IMR-90 (cell line): ENCODE data around the gene OPA3. TPM values are rescaled to one million over a fixed set of nuclear protein-coding genes. Genes with fewer than 3 reads are reported as not detected.

Experiments
- ATAC-seq: fragments of 200-7000 bp; cut with Tn5 transposase; 2 replicates; pipeline ENCODE4 v1.9.1; 2020; ENCODE audit warnings: low read depth, mild to moderate bottlenecking, moderate library complexity
- BruUV-seq: library from RNA; stranded (reverse); fragments of 400-500 nt; replicated peaks from 2 replicates; lab custom pipeline; 2021; lab: Mats Ljungman, UMichigan
- CTCF ChIA-PET: fragments of 300-600 bp; formaldehyde crosslinking; extraction: SDS; loops from one replicate; lab custom pipeline; 2021; ENCODE audit warnings: antibody characterized with exemption; lab: Yijun Ruan, JAX
- POLR2A ChIA-PET: fragments of 300-600 bp; sonication (Branson Sonifier 250); formaldehyde crosslinking; loops from one replicate; lab custom pipeline; 2022; ENCODE audit warnings: antibody characterized with exemption; ENCODE audit not compliant: unreplicated experiment; lab: Charles Lee
- DNase-seq: peaks from one replicate; pipeline ENCODE4 v3.0.0; 2013
- H2AFZ ChIP-seq: replicated peaks from 2 replicates; pipeline ENCODE3; 2013; ENCODE audit warnings: low read length, mild to moderate bottlenecking; ENCODE audit not compliant: poor library complexity
- H2AK5ac ChIP-seq: 2 replicates; pipeline ENCODE4 v1.6.1; 2013; ENCODE audit warnings: low read depth, low read length, inconsistent platforms
- H2AK9ac ChIP-seq: replicated peaks from 2 replicates; pipeline ENCODE3; 2013; ENCODE audit warnings: mild to moderate bottlenecking, low read depth, low read length, moderate library complexity; ENCODE audit not compliant: poor library complexity
- H2BK120ac ChIP-seq: 2 replicates; pipeline ENCODE4 v1.6.1; 2013; ENCODE audit warnings: low read depth, low read length, inconsistent platforms
- H2BK15ac ChIP-seq: 3 replicates; pipeline ENCODE4 v1.6.1; 2013; ENCODE audit warnings: low read depth, low read length, inconsistent platforms
- H2BK20ac ChIP-seq: 2 replicates; pipeline ENCODE4 v1.6.1; 2013; ENCODE audit warnings: low read depth, mild to moderate bottlenecking, inconsistent platforms, low read length, moderate library complexity
- H2BK5ac ChIP-seq: 2 replicates; pipeline ENCODE4 v1.6.1; 2013; ENCODE audit warnings: mild to moderate bottlenecking, low read depth, low read length, inconsistent platforms; ENCODE audit not compliant: poor library complexity, severe bottlenecking
- H3K14ac ChIP-seq: replicated peaks from 2 replicates; pipeline ENCODE4 v1.6.1; 2013; ENCODE audit warnings: low read depth, low read length, inconsistent platforms
- H3K18ac ChIP-seq: 2 replicates; pipeline ENCODE4 v1.6.1; 2013; ENCODE audit warnings: low read depth, low read length, control low read depth
- H3K23ac ChIP-seq: 2 replicates; pipeline ENCODE4 v1.6.1; 2013; ENCODE audit warnings: low read depth, low read length, inconsistent platforms
- H3K27ac ChIP-seq: 2 replicates; pipeline ENCODE4 v1.5.1; 2013; ENCODE audit warnings: mild to moderate bottlenecking, control low read depth, low read length; ENCODE audit not compliant: insufficient read depth
- H3K27me3 ChIP-seq: 2 replicates; pipeline ENCODE4 v1.6.1; 2013; ENCODE audit warnings: low read length; ENCODE audit not compliant: control insufficient read depth, insufficient read depth
- H3K36me3 ChIP-seq: 2 replicates; pipeline ENCODE4 v1.6.1; 2013; ENCODE audit warnings: low read length, mixed read lengths; ENCODE audit not compliant: control insufficient read depth, insufficient read depth
- H3K4ac ChIP-seq: 2 replicates; pipeline ENCODE4 v1.6.1; 2013; ENCODE audit warnings: low read depth, low read length, inconsistent platforms
- H3K4me1 ChIP-seq: 2 replicates; pipeline ENCODE4 v1.6.1; 2013; ENCODE audit warnings: low read length, mixed read lengths; ENCODE audit not compliant: control insufficient read depth, insufficient read depth
- H3K4me2 ChIP-seq: 2 replicates; pipeline ENCODE4 v1.6.1; 2013; ENCODE audit warnings: low read depth, mild to moderate bottlenecking, control low read depth, low read length, moderate library complexity
- H3K4me3 ChIP-seq: 2 replicates; pipeline ENCODE4 v1.5.1; 2013; ENCODE audit warnings: low read depth, mild to moderate bottlenecking, control low read depth, low read length, moderate library complexity; ENCODE audit not compliant: insufficient read depth
- H3K56ac ChIP-seq: 2 replicates; pipeline ENCODE4 v1.6.1; 2013; ENCODE audit warnings: low read length, inconsistent platforms; ENCODE audit not compliant: insufficient read depth; ENCODE audit errors: extremely low read depth
- H3K79me1 ChIP-seq, 2 experiments: 2 replicates each; pipeline ENCODE4 v1.6.1; 2013; ENCODE audit warnings: low read length in 2 of 2, inconsistent platforms in 1 of 2, low read depth in 1 of 2
- H3K9ac ChIP-seq: 2 replicates; pipeline ENCODE4 v1.6.1; 2013; ENCODE audit warnings: low read depth, low read length, control low read depth
- H3K9me1 ChIP-seq: 2 replicates; pipeline ENCODE4 v1.6.1; 2013; ENCODE audit warnings: low read length, inconsistent platforms; ENCODE audit not compliant: insufficient read depth
- H3K9me3 ChIP-seq: 2 replicates; pipeline ENCODE4 v1.6.1; 2013; ENCODE audit warnings: low read length; ENCODE audit not compliant: control insufficient read depth, insufficient read depth
- H4K20me1 ChIP-seq: 2 replicates; pipeline ENCODE4 v1.6.1; 2013; ENCODE audit warnings: low read length, inconsistent platforms; ENCODE audit not compliant: insufficient read depth
- H4K5ac ChIP-seq: 2 replicates; pipeline ENCODE4 v1.6.1; 2013; ENCODE audit warnings: mild to moderate bottlenecking, low read depth, low read length, control low read depth
- H4K8ac ChIP-seq, 2 experiments: 2 replicates each; pipeline ENCODE4 v1.6.1; 2013; ENCODE audit warnings: low read depth in 2 of 2, low read length in 2 of 2, control low read depth in 1 of 2, inconsistent platforms in 1 of 2
- H4K91ac ChIP-seq: 2 replicates; pipeline ENCODE4 v1.6.1; 2013; ENCODE audit warnings: low read depth, low read length, inconsistent platforms; ENCODE audit not compliant: insufficient read depth
- BHLHE40 ChIP-seq: fragments of 150-350 bp; IDR thresholded peaks from 2 replicates; pipeline ENCODE4 v1.6.1; 2016; ENCODE audit warnings: mild to moderate bottlenecking, low read depth, low read length
- CEBPB ChIP-seq: IDR thresholded peaks from 2 replicates; pipeline ENCODE4 v1.6.1; 2012; ENCODE audit warnings: low read depth, low read length, improper control_type of control experiment
- CHD1 ChIP-seq: IDR thresholded peaks from 2 replicates; pipeline ENCODE4 v1.6.1; 2012; ENCODE audit warnings: low read depth, low read length, improper control_type of control experiment
- CTCF ChIP-seq: conservative IDR thresholded peaks from 2 replicates; pipeline ENCODE4 v1.5.1; 2012; ENCODE audit warnings: mild to moderate bottlenecking, low read depth, low read length, improper control_type of control experiment
- FOS ChIP-seq: fragments of 150-350 bp; IDR thresholded peaks from 2 replicates; pipeline ENCODE4 v1.6.1; 2016; ENCODE audit warnings: low read depth, low read length
- MAFK ChIP-seq: IDR thresholded peaks from 2 replicates; pipeline ENCODE4 v1.6.1; 2012; ENCODE audit warnings: low read depth, low read length, improper control_type of control experiment
- MAZ ChIP-seq: IDR thresholded peaks from 2 replicates; pipeline ENCODE4 v1.6.1; 2012; ENCODE audit warnings: low read depth, mild to moderate bottlenecking, low read length, improper control_type of control experiment, moderate library complexity, borderline replicate concordance
- NFE2L2 ChIP-seq: fragments of 150-350 bp; IDR thresholded peaks from 2 replicates; pipeline ENCODE4 v1.6.1; 2016; ENCODE audit warnings: low read depth, mild to moderate bottlenecking, low read length
- POLR2A ChIP-seq: IDR thresholded peaks from 2 replicates; pipeline ENCODE4 v1.6.1; 2012; ENCODE audit warnings: mild to moderate bottlenecking, low read depth, low read length
- RAD21 ChIP-seq: IDR thresholded peaks from 2 replicates; pipeline ENCODE4 v1.6.1; 2012; ENCODE audit warnings: low read length, improper control_type of control experiment
- RCOR1 ChIP-seq: IDR thresholded peaks from 2 replicates; pipeline ENCODE4 v1.6.1; 2012; ENCODE audit warnings: mild to moderate bottlenecking, low read length, improper control_type of control experiment; ENCODE audit not compliant: insufficient replicate concordance
- SMC3 ChIP-seq: fragments of 150-350 bp; IDR thresholded peaks from 2 replicates; pipeline ENCODE4 v1.6.1; 2016; ENCODE audit warnings: low read depth, mild to moderate bottlenecking, antibody characterized with exemption, low read length, moderate library complexity
- USF2 ChIP-seq: fragments of 150-350 bp; IDR thresholded peaks from 2 replicates; pipeline ENCODE4 v1.6.1; 2017; ENCODE audit warnings: mild to moderate bottlenecking, antibody characterized with exemption, low read length, low read depth
- WGBS, 2 experiments: methylation state at CpG; one replicate each; pipeline versions ENCODE4 v1.1.5 to v1.1.7; 2013; ENCODE audit warnings: missing lambda C conversion rate in 2 of 2; ENCODE audit not compliant: insufficient read length in 1 of 2; ENCODE audit errors: extremely low coverage in 2 of 2; 5-methylcytosine and 5-hydroxymethylcytosine counted together
- dilution Hi-C: fragments of 300-500 bp; cut with HindIII; formaldehyde crosslinking; loops from one replicate; pipeline ENCODE4 v1.14.3; 2018; ENCODE audit warnings: low sequenced_read_pairs; ENCODE audit not compliant: unreplicated experiment
- in situ Hi-C: fragments of 300-500 bp; cut with MboI; formaldehyde crosslinking; loops from 3 replicates; pipeline ENCODE4 v1.14.3; 2019; ENCODE audit warnings: low sequenced_read_pairs, inconsistent platforms, mixed read lengths
- intact Hi-C: fragments of 100-400 bp; cut with micrococcal nuclease; formaldehyde crosslinking; loops from 2 replicates; pipeline ENCODE4 v1.10.0; 2022
- polyA plus RNA-seq, 3 experiments: library from polyadenylated mRNA; depleted of rRNA; stranded (reverse); fragments of >200 nt; gene quantifications; 2 replicates each; pipeline ENCODE4 v1.2.3, GENCODE V29; 2012; ENCODE audit warnings: low replicate concordance in 1 of 3
- total RNA-seq: library from RNA; depleted of rRNA; stranded (reverse); fragments of >200 nt; gene quantifications from 2 replicates; pipeline ENCODE4 v1.2.3, GENCODE V29; 2012
- TF ChIP-seq, protein P1 (sequence below): fragments of 150-350 bp; IDR thresholded peaks from 2 replicates; pipeline ENCODE4 v1.6.1; 2016; ENCODE audit warnings: low read depth, mild to moderate bottlenecking, low read length, moderate library complexity, borderline replicate concordance

Gene OPA3
- total and polyA plus RNA-seq, 2 of the 4 experiments (the other 2 are of a cell fraction), result 5.2 to 9.6 TPM

DNA sequence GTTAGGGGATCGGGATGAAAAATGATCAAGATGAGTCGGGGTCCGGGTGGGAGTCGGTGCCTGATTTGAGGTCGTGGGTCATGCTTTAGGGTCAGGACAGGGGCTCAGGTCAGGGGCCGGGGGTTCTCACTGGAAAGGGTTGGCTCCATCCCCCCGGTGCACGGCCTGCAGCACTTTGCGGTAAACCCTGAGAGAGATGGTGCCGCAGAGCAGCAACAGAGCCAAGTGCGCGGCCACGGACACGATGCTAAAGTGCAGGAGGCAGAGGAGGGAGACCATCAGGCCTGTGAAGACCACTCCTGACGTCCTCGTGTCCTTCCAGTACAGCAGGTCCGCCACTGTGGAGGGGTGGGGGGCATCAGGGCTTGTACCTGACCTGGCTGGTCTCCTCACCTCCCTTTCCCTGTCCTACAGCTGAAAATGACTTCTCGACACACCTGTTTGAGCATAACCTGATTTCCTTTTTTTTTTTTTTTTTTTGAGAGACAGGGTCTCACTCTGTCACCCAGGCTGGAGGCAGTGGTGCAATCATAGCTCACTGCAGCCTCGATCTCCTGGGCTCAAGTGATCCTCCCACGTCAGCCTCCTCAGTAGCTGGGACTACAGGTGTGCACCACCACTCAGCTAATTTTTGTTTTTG is 95.3 kb downstream of the OPA3 start:
- peaks cover 3% of the 10 kb centered on the region; the same call in 1 of the 2 replicates for H3K9me1 ChIP-seq
- H2BK5ac ChIP-seq, result no peak overlapping the region
- H2AK9ac ChIP-seq, result peak overlapping the region; percentile 78
- H3K23ac ChIP-seq, result no peak overlapping the region
- no peak overlapping the region for H2BK20ac ChIP-seq
- H3K79me1 ChIP-seq, result peaks cover 0 to 10% of the 10 kb centered on the region in 2 experiments; a peak in 1 of 4 replicates
- no peak overlapping the region for H3K4me2 ChIP-seq
- no peaks in the 10 kb centered on the region for H3K9me3 ChIP-seq
- POLR2A ChIA-PET, result no interaction called here
- dilution Hi-C loops (no loop called here), intact Hi-C loops (no loop called here), in situ Hi-C loops (no loop called here)
- TF ChIP-seq CHD1, result no peak
- TF ChIP-seq RAD21, result no peak
- TF ChIP-seq USF2, result no peak
- TF ChIP-seq MAZ, result no peak
- TF ChIP-seq RCOR1, result no peak
- no peak for TF ChIP-seq BHLHE40
- TF ChIP-seq POLR2A, result no peak
- no peak for TF ChIP-seq CTCF
- TF ChIP-seq FOS, result no peak
- TF ChIP-seq NFE2L2, result no peak
- TF ChIP-seq, protein P1, sequence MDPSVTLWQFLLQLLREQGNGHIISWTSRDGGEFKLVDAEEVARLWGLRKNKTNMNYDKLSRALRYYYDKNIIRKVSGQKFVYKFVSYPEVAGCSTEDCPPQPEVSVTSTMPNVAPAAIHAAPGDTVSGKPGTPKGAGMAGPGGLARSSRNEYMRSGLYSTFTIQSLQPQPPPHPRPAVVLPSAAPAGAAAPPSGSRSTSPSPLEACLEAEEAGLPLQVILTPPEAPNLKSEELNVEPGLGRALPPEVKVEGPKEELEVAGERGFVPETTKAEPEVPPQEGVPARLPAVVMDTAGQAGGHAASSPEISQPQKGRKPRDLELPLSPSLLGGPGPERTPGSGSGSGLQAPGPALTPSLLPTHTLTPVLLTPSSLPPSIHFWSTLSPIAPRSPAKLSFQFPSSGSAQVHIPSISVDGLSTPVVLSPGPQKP, result no peak
- no peak for TF ChIP-seq SMC3
- TF ChIP-seq CEBPB, result no peak
- no peak for TF ChIP-seq MAFK
- H3K27ac ChIP-seq, result no peak overlapping the region
- no peaks in the 10 kb centered on the region for H3K36me3 ChIP-seq
- H4K91ac ChIP-seq, result no peak overlapping the region
- ATAC-seq (no peak), DNase-seq (no peak)
- no peak overlapping the region for H2BK120ac ChIP-seq
- BruUV-seq, result no TSS peak
- no peaks in the 10 kb centered on the region for H3K27me3 ChIP-seq
- H2AFZ ChIP-seq, result no peak overlapping the region
- CTCF ChIA-PET, result interaction anchor here (0.6 to 0.9 kb wide), 2 partner anchors 11 to 50 kb away, joined by 3 to 6 read pairs; no protein-coding TSS in a partner anchor
- no peak overlapping the region for H3K14ac ChIP-seq
- H2BK15ac ChIP-seq, result no peak overlapping the region
- no peak overlapping the region for H3K4me3 ChIP-seq
- no peaks in the 10 kb centered on the region for H3K4me1 ChIP-seq
- 89 to 100% methylated on average over 1 to 13 of the region's 20 CpGs for WGBS, 2 experiments
- no peak overlapping the region for H3K9ac ChIP-seq
- no peak overlapping the region for H3K4ac ChIP-seq
- H4K20me1 ChIP-seq, result peaks cover 3% of the 10 kb centered on the region; the same call in 1 of the 2 replicates
- no peak overlapping the region for H3K56ac ChIP-seq
- H4K8ac ChIP-seq, result no peak overlapping the region
- no peak overlapping the region for H2AK5ac ChIP-seq
- no peak overlapping the region for H3K18ac ChIP-seq
- no peak overlapping the region for H4K5ac ChIP-seq
